Astrocyte (in vitro differentiated cells and primary cell): ENCODE measurements around the gene DDRGK1. TPM values are rescaled to one million over a fixed set of nuclear protein-coding genes. Genes with fewer than 3 reads are reported as not detected.

ENCODE experiments used
- DNase-seq: peaks from one replicate; pipeline ENCODE4 v3.0.0-alpha.2; 2010; ENCODE audit warnings: low read depth
- FAIRE-seq: peaks from 2 replicates; lab custom pipeline; 2011; peaks lifted over from hg19 to GRCh38; lab: Jason Lieb, UNC
- H2AFZ ChIP-seq: 2 replicates; pipeline ENCODE4 v1.6.0; 2012; ENCODE audit warnings: low read depth, low read length, inconsistent platforms
- H3K27ac ChIP-seq: 2 replicates; pipeline ENCODE4 v1.5.1; 2011; ENCODE audit warnings: low read depth, low read length, inconsistent platforms
- H3K27me3 ChIP-seq: 2 replicates; pipeline ENCODE4 v1.6.0; 2011; ENCODE audit warnings: low read length, inconsistent platforms; ENCODE audit not compliant: insufficient read depth
- H3K36me3 ChIP-seq: 2 replicates; pipeline ENCODE4 v1.5.1; 2011; ENCODE audit warnings: low read length, inconsistent platforms; ENCODE audit not compliant: insufficient read depth
- H3K4me1 ChIP-seq: 2 replicates; pipeline ENCODE4 v1.5.1; 2011; ENCODE audit warnings: low read length, inconsistent platforms; ENCODE audit not compliant: insufficient read depth
- H3K4me2 ChIP-seq: 2 replicates; pipeline ENCODE4 v1.6.0; 2012; ENCODE audit warnings: low read length, inconsistent platforms
- H3K4me3 ChIP-seq: 2 replicates; pipeline ENCODE4 v1.5.1; 2011; ENCODE audit warnings: low read depth, mild to moderate bottlenecking, low read length, inconsistent platforms; ENCODE audit not compliant: insufficient read depth
- H3K79me2 ChIP-seq: 2 replicates; pipeline ENCODE4 v1.6.0; 2012; ENCODE audit warnings: mild to moderate bottlenecking, low read length, inconsistent platforms; ENCODE audit not compliant: insufficient read depth
- H3K9ac ChIP-seq: 2 replicates; pipeline ENCODE4 v1.6.0; 2012; ENCODE audit warnings: mild to moderate bottlenecking, low read length, inconsistent platforms
- H3K9me3 ChIP-seq: 2 replicates; pipeline ENCODE4 v1.5.1; 2012; ENCODE audit warnings: low read depth, mild to moderate bottlenecking, low read length, inconsistent platforms; ENCODE audit not compliant: insufficient read depth
- H4K20me1 ChIP-seq: 2 replicates; pipeline ENCODE4 v1.6.0; 2012; ENCODE audit warnings: low read length, inconsistent platforms; ENCODE audit not compliant: insufficient read depth
- H3K27ac Mint-ChIP-seq: one replicate; pipeline ENCODE4 v1.8.0; 2021; ENCODE audit warnings: mild to moderate bottlenecking, mixed read lengths; ENCODE audit not compliant: unreplicated experiment
- H3K27me3 Mint-ChIP-seq: one replicate; pipeline ENCODE4 v1.8.0; 2021; ENCODE audit warnings: low read depth, mixed read lengths; ENCODE audit not compliant: unreplicated experiment
- H3K36me3 Mint-ChIP-seq: one replicate; pipeline ENCODE4 v1.8.0; 2021; ENCODE audit warnings: low read depth, mixed read lengths; ENCODE audit not compliant: unreplicated experiment
- H3K4me1 Mint-ChIP-seq: one replicate; pipeline ENCODE4 v1.8.0; 2021; ENCODE audit warnings: low read depth, mixed read lengths; ENCODE audit not compliant: unreplicated experiment
- H3K4me3 Mint-ChIP-seq: one replicate; pipeline ENCODE4 v1.8.0; 2021; ENCODE audit warnings: mild to moderate bottlenecking, moderate library complexity, mixed read lengths; ENCODE audit not compliant: unreplicated experiment
- H3K9me3 Mint-ChIP-seq: one replicate; pipeline ENCODE4 v1.8.0; 2021; ENCODE audit warnings: mild to moderate bottlenecking, mixed read lengths; ENCODE audit not compliant: unreplicated experiment
- EZH2 ChIP-seq: IDR thresholded peaks from 2 replicates; pipeline ENCODE4 v1.6.1; 2012; ENCODE audit warnings: mild to moderate bottlenecking, low read length, inconsistent platforms; ENCODE audit not compliant: insufficient read depth
- total RNA-seq: library from RNA; stranded (reverse); gene quantifications from 2 replicates; pipeline ENCODE4 v1.2.1, GENCODE V29; 2021
- TF ChIP-seq, protein P1 (sequence below): IDR thresholded peaks from 2 replicates; pipeline ENCODE4 v1.5.1; 2011; ENCODE audit warnings: low read depth, mild to moderate bottlenecking, inconsistent platforms, low read length, moderate library complexity; ENCODE audit not compliant: insufficient read depth

Gene DDRGK1
- total RNA-seq, 1 donor from 2014 or later = 36.7 TPM

DNA sequence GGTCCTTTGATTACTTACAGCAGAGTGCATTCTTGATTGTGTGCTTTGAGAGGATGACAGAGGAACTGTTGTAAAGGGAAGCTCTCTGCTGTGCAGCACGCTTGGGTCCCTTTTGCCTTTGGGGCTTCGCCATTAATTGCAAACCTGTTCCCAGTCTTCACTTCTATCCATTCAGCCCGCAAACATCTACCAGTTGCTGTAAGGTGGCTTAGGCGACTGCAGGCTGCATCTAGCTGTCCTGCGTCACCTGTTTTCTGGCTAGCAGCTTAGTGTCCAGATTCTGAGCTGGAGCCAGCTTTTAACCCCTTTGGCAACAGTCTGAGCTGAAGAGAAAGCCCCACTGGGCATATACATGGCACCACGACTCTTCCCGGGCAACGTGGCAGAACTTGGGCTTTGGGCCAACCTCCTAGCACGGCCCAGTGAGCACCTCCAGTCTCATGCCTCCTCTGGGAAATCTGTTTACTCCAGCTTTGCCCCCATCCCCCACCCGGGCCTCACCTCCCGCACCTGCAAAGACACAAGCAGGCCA is 42.3 kb downstream of the DDRGK1 start:
- no peak overlapping the region for H3K27ac Mint-ChIP-seq
- Histone ChIP-seq H3K9ac (no peak overlapping the region), H3K36me3 (no peaks in the 10 kb centered on the region), H2AFZ (no peak overlapping the region), H3K4me2 (no peak overlapping the region), H3K79me2 (peaks cover 29% of the 10 kb centered on the region), H3K4me3 (no peak overlapping the region), H3K27me3 (no peaks in the 10 kb centered on the region), H3K27ac (no peak overlapping the region), H3K4me1 (peaks cover 9% of the 10 kb centered on the region), H3K9me3 (no peaks in the 10 kb centered on the region), H4K20me1 (peaks cover 24% of the 10 kb centered on the region)
- DNase-seq (no peak), FAIRE-seq (no peak)
- no peak overlapping the region for H3K4me3 Mint-ChIP-seq
- peaks cover 15% of the 10 kb centered on the region for H3K4me1 Mint-ChIP-seq
- no peaks in the 10 kb centered on the region for H3K27me3 Mint-ChIP-seq
- no peaks in the 10 kb centered on the region for H3K9me3 Mint-ChIP-seq
- H3K36me3 Mint-ChIP-seq = peaks cover 6% of the 10 kb centered on the region
- TF ChIP-seq, protein P1, sequence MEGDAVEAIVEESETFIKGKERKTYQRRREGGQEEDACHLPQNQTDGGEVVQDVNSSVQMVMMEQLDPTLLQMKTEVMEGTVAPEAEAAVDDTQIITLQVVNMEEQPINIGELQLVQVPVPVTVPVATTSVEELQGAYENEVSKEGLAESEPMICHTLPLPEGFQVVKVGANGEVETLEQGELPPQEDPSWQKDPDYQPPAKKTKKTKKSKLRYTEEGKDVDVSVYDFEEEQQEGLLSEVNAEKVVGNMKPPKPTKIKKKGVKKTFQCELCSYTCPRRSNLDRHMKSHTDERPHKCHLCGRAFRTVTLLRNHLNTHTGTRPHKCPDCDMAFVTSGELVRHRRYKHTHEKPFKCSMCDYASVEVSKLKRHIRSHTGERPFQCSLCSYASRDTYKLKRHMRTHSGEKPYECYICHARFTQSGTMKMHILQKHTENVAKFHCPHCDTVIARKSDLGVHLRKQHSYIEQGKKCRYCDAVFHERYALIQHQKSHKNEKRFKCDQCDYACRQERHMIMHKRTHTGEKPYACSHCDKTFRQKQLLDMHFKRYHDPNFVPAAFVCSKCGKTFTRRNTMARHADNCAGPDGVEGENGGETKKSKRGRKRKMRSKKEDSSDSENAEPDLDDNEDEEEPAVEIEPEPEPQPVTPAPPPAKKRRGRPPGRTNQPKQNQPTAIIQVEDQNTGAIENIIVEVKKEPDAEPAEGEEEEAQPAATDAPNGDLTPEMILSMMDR = no peak
- TF ChIP-seq EZH2 = no peak

DNA sequence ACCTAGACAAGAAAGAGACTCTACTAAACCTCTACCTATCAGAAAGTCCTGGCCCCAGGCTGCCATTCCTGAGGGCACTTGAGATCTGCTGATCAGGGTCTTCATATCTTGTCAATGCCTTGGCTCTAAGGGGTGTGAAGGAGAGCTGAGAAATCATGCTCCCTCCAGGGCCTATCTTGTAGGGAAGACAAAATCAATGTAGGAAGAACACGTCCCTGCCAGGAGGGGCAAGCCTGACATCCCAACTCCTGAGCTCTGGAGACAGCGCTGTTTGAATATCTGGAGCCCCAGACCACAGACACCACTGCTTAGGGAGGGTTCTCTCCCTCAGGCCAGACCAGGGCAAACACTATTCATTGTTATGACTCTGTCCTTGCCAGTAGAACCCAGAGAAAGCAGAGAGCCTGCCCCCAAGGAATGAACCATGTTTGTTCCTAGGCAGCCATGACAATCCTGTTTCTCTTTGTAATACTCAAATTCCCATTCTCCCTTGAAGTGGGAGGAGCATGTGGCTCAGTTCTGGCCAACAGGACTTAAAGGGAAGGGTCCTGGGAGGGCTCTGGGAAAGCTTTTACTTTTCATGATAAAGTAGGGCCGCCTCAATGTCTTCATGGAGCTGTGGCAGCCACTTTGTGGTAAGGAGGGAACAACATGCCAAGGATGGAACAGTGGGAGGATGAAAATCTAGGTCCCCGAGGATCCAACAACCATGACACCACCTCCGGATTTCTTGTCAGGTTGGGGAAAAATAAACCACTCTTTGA is 43.0 kb downstream of the DDRGK1 start:
- Histone ChIP-seq H3K36me3 (no peaks in the 10 kb centered on the region), H2AFZ (no peak overlapping the region), H3K4me3 (no peak overlapping the region), H3K9me3 (no peaks in the 10 kb centered on the region), H3K79me2 (peaks cover 36% of the 10 kb centered on the region), H3K27ac (no peak overlapping the region), H4K20me1 (peaks cover 30% of the 10 kb centered on the region), H3K9ac (no peak overlapping the region), H3K4me2 (no peak overlapping the region), H3K27me3 (no peaks in the 10 kb centered on the region), H3K4me1 (peaks cover 9% of the 10 kb centered on the region)
- no peak for TF ChIP-seq EZH2
- TF ChIP-seq, protein P1 = no peak
- no peaks in the 10 kb centered on the region for H3K27me3 Mint-ChIP-seq
- H3K4me3 Mint-ChIP-seq = peak overlapping the region; percentile 27
- DNase-seq (no peak), FAIRE-seq (no peak)
- peaks cover 17% of the 10 kb centered on the region for H3K4me1 Mint-ChIP-seq
- H3K9me3 Mint-ChIP-seq = no peaks in the 10 kb centered on the region
- no peak overlapping the region for H3K27ac Mint-ChIP-seq
- H3K36me3 Mint-ChIP-seq = peaks cover 6% of the 10 kb centered on the region

DNA sequence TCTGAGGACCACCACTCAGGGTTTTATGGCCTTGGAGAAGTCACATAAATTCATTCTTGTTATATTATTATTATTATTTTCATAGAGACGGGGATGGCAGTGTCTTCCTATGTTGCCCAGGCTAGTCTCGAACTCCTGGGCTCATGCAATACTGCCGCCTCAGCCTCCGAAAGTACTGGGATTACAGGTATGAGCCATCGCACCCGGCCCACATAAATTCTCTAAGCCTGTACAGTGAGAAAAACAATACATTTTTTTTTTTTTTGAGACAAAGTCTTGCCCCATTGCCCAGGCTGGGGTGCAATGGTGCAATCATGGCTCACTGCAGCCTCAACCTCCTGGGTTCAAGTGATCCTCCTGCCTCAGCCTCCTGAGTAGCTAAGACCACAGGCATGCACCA is 44.1 kb downstream of the DDRGK1 start:
- Histone ChIP-seq H3K36me3 (no peaks in the 10 kb centered on the region), H3K9me3 (no peaks in the 10 kb centered on the region), H3K4me2 (no peak overlapping the region), H3K4me3 (no peak overlapping the region), H3K79me2 (peaks cover 47% of the 10 kb centered on the region), H2AFZ (no peak overlapping the region), H3K4me1 (peaks cover 9% of the 10 kb centered on the region), H3K27ac (no peak overlapping the region), H3K27me3 (no peaks in the 10 kb centered on the region), H4K20me1 (peaks cover 39% of the 10 kb centered on the region), H3K9ac (no peak overlapping the region)
- FAIRE-seq = no peak
- no peak for DNase-seq
- Mint-ChIP-seq H3K9me3 (no peaks in the 10 kb centered on the region), H3K4me3 (peak overlapping the region; percentile 34), H3K27ac (no peak overlapping the region), H3K36me3 (peaks cover 6% of the 10 kb centered on the region), H3K4me1 (peaks cover 17% of the 10 kb centered on the region), H3K27me3 (no peaks in the 10 kb centered on the region)
- TF ChIP-seq, protein P1 = no peak
- no peak for TF ChIP-seq EZH2
